ENCODE measurements around the gene ZNF124.
"Not testable (repeated sequence)": the region's sequence is repeated elsewhere in the genome, so short reads cannot be mapped to it uniquely, and the experiment has no call there.

The ZNF124 gene

GRCh38 chr1:247121382-247121781 is 50.4 kb downstream of the ZNF124 start:
- Histone ChIP-seq H3K9ac (ENCODE audit: low read depth, low read length) (no peak overlapping the region), H3K27me3 (ENCODE audit: insufficient read depth, low read length) (no peaks in the 10 kb centered on the region), H3K27ac (ENCODE audit: low read length) (no peak overlapping the region), H3K4me3 (ENCODE audit: low read length) (no peak overlapping the region), H3K9me3 (ENCODE audit: insufficient read depth, low read depth, low read length) (no peaks in the 10 kb centered on the region), H3K36me3 (ENCODE audit: insufficient read depth, low read depth, low read length) (no peaks in the 10 kb centered on the region; the same call in 1 of the 2 replicates), H3K4me1 (ENCODE audit: insufficient read depth, low read length) (no peaks in the 10 kb centered on the region)

DNA sequence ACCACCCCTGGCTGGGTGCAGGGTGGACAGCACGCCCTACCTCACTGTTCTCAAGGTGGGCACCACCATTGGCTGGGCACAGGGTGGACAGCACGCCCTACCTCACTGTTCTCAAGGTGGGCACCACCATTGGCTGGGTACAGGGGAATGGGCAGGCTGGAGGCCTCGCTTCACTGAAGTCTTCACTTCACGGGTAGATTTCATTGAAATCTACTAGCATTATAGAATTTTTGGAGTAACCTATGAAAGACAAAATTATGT is 51.5 kb downstream of the ZNF124 start:
- not testable (repeated sequence) for H3K9me3 ChIP-seq (ENCODE audit: insufficient read depth, low read depth, low read length); H3K27me3 ChIP-seq (ENCODE audit: insufficient read depth, low read length); H3K9ac ChIP-seq (ENCODE audit: low read depth, low read length); H3K4me3 ChIP-seq (ENCODE audit: low read length); H3K36me3 ChIP-seq (ENCODE audit: insufficient read depth, low read depth, low read length); H3K27ac ChIP-seq (ENCODE audit: low read length); H3K4me1 ChIP-seq (ENCODE audit: insufficient read depth, low read length)

DNA sequence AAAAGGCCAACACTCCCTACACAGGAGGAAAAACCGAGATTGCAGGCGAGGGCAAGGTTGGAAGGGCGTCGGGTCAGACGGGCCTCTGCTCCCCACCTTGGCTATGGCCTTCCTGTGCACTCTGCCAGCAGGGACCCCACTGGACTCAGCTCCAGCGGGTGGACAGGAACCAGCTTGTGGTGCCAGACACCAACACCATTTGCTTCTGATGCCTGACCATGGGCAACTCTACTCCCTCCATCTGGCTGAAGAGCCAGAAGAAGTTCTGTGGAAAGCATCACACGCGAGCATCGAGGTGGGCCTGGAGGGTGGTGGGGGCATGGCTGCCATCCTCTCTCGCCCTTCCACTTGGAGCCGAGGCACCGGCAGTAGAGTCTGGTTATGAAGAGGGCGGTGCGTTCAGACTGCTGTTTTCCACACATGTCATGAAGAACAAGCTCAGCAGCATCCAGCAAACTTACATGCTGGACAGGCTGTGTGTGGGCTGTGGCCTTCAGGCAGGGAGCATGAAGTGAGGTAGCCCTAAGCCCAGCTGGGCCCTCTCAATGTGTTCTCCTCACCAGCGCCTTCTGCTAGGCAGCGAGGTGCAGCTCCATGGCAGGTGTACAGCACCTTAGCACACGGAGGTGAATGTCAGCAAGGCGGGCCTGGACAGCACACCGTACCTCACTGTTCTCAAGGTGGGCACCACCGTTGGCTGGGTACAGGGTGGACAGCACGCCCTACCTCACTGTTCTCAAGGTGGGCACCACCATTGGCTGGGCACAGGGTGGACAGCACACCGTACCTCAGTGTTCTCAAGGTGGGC is 52.0 kb downstream of the ZNF124 start:
- Histone ChIP-seq H3K27ac (ENCODE audit: low read length) (no peak overlapping the region), H3K9me3 (ENCODE audit: insufficient read depth, low read depth, low read length) (no peaks in the 10 kb centered on the region), H3K9ac (ENCODE audit: low read depth, low read length) (no peak overlapping the region), H3K27me3 (ENCODE audit: insufficient read depth, low read length) (no peaks in the 10 kb centered on the region), H3K36me3 (ENCODE audit: insufficient read depth, low read depth, low read length) (no peaks in the 10 kb centered on the region), H3K4me1 (ENCODE audit: insufficient read depth, low read length) (no peaks in the 10 kb centered on the region), H3K4me3 (ENCODE audit: low read length) (no peak overlapping the region)

DNA sequence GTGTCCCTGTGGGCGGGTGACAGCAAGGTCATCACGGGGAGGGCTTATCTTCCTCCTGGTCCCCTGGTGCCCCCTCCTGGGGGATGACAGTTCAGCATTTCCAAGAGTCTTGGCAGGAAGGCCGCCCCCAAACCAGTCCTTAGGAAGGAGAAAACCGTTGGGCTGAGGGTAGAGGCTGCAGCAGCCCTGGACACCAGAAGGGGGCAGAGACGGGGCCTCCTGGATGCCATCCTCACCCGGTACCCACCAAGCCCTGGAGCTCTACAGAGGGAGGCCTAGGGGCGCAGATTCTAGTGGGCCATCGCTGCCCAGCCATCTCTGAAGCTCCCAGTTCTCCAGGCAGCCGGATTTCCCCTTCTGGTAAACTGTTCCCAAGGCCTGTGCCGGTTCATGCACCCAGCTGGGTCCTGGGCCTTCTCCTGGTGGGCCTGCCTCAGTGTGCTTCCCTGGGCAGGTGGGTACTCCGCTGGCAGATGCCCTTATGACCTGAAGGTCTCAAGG is 52.8 kb downstream of the ZNF124 start:
- no peaks in the 10 kb centered on the region for H3K9me3 ChIP-seq (ENCODE audit: insufficient read depth, low read depth, low read length)
- 0 out of 2 replicates have a peak, but pooled peaks cover under 1% of the 10 kb centered on the region for H3K27me3 ChIP-seq (ENCODE audit: insufficient read depth, low read length)
- H3K9ac ChIP-seq (ENCODE audit: low read depth, low read length): no peak overlapping the region
- no peak overlapping the region for H3K27ac ChIP-seq (ENCODE audit: low read length)
- H3K4me3 ChIP-seq (ENCODE audit: low read length): no peak overlapping the region
- H3K4me1 ChIP-seq (ENCODE audit: insufficient read depth, low read length): no peaks in the 10 kb centered on the region
- H3K36me3 ChIP-seq (ENCODE audit: insufficient read depth, low read depth, low read length): no peaks in the 10 kb centered on the region

DNA sequence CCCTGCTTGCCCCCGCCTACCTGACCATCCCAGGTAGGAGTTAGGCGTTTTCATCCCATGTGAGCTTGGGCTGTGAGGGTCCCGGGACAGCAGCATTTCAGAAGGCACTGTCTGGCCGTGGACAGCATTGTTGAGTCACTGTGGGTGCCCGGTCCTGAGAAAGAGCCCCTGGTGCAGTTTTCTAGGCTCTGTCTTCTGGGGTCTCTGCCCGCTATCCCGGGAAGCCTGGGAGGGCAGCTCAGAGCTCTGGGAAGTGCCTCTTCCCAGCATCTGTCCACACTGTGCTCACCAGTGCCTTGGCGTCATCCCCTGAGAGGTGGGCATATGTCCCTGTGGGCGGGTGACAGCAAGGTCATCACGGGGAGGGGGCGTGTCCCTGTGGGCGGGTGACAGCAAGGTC is 56.3 kb downstream of the ZNF124 start:
- Histone ChIP-seq H3K27ac (ENCODE audit: low read length) (no peak overlapping the region), H3K27me3 (ENCODE audit: insufficient read depth, low read length) (peaks cover 35% of the 10 kb centered on the region), H3K9ac (ENCODE audit: low read depth, low read length) (no peak overlapping the region), H3K9me3 (ENCODE audit: insufficient read depth, low read depth, low read length) (no peaks in the 10 kb centered on the region), H3K4me3 (ENCODE audit: low read length) (no peak overlapping the region), H3K36me3 (ENCODE audit: insufficient read depth, low read depth, low read length) (no peaks in the 10 kb centered on the region), H3K4me1 (ENCODE audit: insufficient read depth, low read length) (no peaks in the 10 kb centered on the region)

GRCh38 chr1:247115141-247115510 is 56.7 kb downstream of the ZNF124 start:
- Histone ChIP-seq H3K4me3 (ENCODE audit: low read length) (no peak overlapping the region), H3K4me1 (ENCODE audit: insufficient read depth, low read length) (no peaks in the 10 kb centered on the region), H3K27ac (ENCODE audit: low read length) (no peak overlapping the region), H3K9me3 (ENCODE audit: insufficient read depth, low read depth, low read length) (no peaks in the 10 kb centered on the region), H3K27me3 (ENCODE audit: insufficient read depth, low read length) (peaks cover 40% of the 10 kb centered on the region), H3K9ac (ENCODE audit: low read depth, low read length) (no peak overlapping the region), H3K36me3 (ENCODE audit: insufficient read depth, low read depth, low read length) (no peaks in the 10 kb centered on the region)

GRCh38 chr1:247114351-247115140 is 57.3 kb downstream of the ZNF124 start:
- no peaks in the 10 kb centered on the region for H3K9me3 ChIP-seq (ENCODE audit: insufficient read depth, low read depth, low read length)
- H3K4me3 ChIP-seq (ENCODE audit: low read length): no peak overlapping the region
- no peak overlapping the region for H3K27ac ChIP-seq (ENCODE audit: low read length)
- no peak overlapping the region for H3K9ac ChIP-seq (ENCODE audit: low read depth, low read length)
- H3K27me3 ChIP-seq (ENCODE audit: insufficient read depth, low read length): peaks cover 45% of the 10 kb centered on the region
- no peaks in the 10 kb centered on the region for H3K36me3 ChIP-seq (ENCODE audit: insufficient read depth, low read depth, low read length)
- H3K4me1 ChIP-seq (ENCODE audit: insufficient read depth, low read length): no peaks in the 10 kb centered on the region

DNA sequence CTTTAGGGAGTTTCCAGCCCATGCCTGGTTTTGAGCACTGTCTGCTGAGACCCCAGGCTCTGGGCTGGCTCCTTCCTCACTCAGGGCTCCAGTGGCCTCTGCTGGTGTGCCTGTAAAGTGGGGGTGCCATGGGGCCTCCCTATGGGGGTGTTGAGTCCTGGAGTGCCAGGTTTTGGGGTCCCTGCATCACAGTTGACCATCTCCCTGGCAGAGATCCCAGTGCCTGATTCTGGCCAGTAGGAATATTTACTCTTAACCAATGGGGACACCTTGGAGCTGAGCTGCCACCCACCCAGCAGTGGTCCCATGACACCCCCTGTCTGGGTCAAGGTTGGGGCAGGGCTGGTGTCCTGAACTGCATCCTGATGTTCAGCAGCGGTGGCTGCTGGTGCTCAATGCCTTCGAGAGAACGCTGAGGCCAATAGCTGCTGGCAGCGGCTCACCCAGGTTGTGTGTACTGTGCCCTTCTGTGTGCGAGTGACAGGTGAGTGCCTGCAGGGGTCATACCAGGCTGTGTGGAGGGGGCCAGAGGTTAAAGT is 58.0 kb downstream of the ZNF124 start:
- Histone ChIP-seq H3K36me3 (ENCODE audit: insufficient read depth, low read depth, low read length) (no peaks in the 10 kb centered on the region), H3K4me1 (ENCODE audit: insufficient read depth, low read length) (no peaks in the 10 kb centered on the region), H3K9me3 (ENCODE audit: insufficient read depth, low read depth, low read length) (no peaks in the 10 kb centered on the region), H3K9ac (ENCODE audit: low read depth, low read length) (no peak overlapping the region), H3K27me3 (ENCODE audit: insufficient read depth, low read length) (peaks cover 53% of the 10 kb centered on the region), H3K4me3 (ENCODE audit: low read length) (no peak overlapping the region), H3K27ac (ENCODE audit: low read length) (no peak overlapping the region)

DNA sequence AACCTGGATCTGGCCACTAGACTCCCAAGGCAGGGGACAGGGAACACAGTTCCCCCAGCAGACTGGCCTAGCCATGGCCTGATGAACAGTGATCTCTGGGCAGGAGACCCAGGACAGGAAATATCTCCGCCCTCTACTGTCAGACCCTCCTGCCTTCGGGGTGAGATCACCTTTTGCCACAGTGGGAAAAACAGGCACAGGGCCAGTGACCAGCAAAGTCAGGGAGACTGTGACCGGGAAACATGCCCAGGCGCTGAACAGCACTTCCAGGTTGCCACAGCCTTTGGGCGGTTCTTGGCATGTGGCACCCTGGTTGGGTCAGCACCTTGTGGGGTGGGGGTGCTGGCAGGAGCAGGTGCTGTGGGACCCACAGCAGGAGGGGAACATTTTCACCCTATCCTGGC is 58.7 kb downstream of the ZNF124 start:
- no peak overlapping the region for H3K9ac ChIP-seq (ENCODE audit: low read depth, low read length)
- H3K9me3 ChIP-seq (ENCODE audit: insufficient read depth, low read depth, low read length): no peaks in the 10 kb centered on the region
- H3K27ac ChIP-seq (ENCODE audit: low read length): no peak overlapping the region
- H3K27me3 ChIP-seq (ENCODE audit: insufficient read depth, low read length): peaks cover 58% of the 10 kb centered on the region
- H3K36me3 ChIP-seq (ENCODE audit: insufficient read depth, low read depth, low read length): no peaks in the 10 kb centered on the region
- no peaks in the 10 kb centered on the region for H3K4me1 ChIP-seq (ENCODE audit: insufficient read depth, low read length)
- H3K4me3 ChIP-seq (ENCODE audit: low read length): no peak overlapping the region

DNA sequence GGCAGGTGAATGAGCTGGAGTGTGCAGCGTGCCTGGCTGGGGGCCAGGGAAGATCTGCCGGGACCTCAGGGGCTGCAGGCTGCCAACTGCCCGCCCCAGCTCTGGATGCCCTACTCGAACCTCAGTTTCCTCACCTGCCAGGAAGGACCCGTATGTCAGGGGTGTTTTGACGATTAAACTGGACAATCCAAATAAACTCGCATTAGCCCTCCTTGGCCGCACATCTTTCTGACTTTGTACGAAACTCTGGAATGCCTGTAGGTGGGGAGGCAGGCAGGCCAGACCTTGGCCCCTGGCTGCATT is 59.4 kb downstream of the ZNF124 start:
- H3K27ac ChIP-seq (ENCODE audit: low read length): no peak overlapping the region
- H3K4me3 ChIP-seq (ENCODE audit: low read length): peak overlapping the region; percentile 69; the same call in 1 of the 2 replicates
- no peaks in the 10 kb centered on the region for H3K4me1 ChIP-seq (ENCODE audit: insufficient read depth, low read length)
- no peaks in the 10 kb centered on the region for H3K9me3 ChIP-seq (ENCODE audit: insufficient read depth, low read depth, low read length)
- H3K9ac ChIP-seq (ENCODE audit: low read depth, low read length): no peak overlapping the region
- no peaks in the 10 kb centered on the region for H3K36me3 ChIP-seq (ENCODE audit: insufficient read depth, low read depth, low read length)
- H3K27me3 ChIP-seq (ENCODE audit: insufficient read depth, low read length): peaks cover 59% of the 10 kb centered on the region

DNA sequence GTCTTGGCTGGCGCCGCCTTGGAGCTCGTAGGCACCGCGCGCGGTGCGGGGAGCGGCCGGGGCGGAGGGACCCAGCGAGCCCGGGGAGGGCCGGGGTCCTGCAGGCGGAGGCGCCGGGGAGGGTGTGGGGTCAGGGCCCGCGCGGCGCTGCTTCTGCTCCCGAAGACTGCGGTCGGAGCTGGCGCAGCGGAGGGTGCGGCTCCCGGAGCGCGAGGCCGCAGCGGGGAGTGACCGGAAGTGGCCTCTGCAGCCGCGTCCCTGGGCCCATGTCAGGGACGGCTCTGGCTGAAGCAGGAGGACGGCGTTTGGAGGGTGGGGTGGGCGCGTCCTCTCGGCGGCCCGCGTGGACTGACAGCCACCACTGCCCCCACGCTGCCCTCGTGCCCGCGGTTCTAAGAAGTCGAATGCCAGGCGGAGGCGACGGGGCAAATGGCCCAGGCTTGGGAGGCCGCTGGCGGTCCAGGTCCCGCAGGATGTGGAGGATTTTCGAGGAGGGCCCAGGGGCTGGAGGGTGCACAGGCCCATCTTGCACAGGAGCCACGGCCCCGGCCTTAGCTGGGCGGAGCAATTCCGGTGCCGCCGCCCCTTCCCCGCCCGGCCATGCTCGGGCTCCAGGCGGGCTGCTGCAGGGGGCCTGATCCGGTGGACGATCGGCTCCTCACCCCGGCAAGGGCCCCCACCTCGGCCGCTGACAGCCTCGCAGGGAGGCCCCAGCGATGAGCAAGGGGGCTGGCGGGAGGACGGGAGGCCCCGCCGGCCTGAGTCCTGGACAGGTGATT is 59.9 kb downstream of the ZNF124 start:
- Histone ChIP-seq H3K9ac (ENCODE audit: low read depth, low read length) (no peak overlapping the region), H3K27ac (ENCODE audit: low read length) (no peak overlapping the region), H3K27me3 (ENCODE audit: insufficient read depth, low read length) (peaks cover 59% of the 10 kb centered on the region), H3K36me3 (ENCODE audit: insufficient read depth, low read depth, low read length) (no peaks in the 10 kb centered on the region), H3K4me1 (ENCODE audit: insufficient read depth, low read length) (no peaks in the 10 kb centered on the region), H3K4me3 (ENCODE audit: low read length) (peak overlapping the region; percentile 69; the same call in 1 of the 2 replicates), H3K9me3 (ENCODE audit: insufficient read depth, low read depth, low read length) (no peaks in the 10 kb centered on the region)

Measured in iPS-20b (cell line).